GM23248 (cell line): ENCODE results near the gene IL6.

Experiments used
- EZH2 ChIP-seq: fragments of 200-600 bp; sonication (generic); IDR thresholded peaks from 2 replicates; pipeline ENCODE4 v1.6.1; 2018; ENCODE audit warnings: antibody characterized with exemption, mild to moderate bottlenecking; ENCODE audit not compliant: insufficient read depth, poor library complexity, severe bottlenecking
- EZH2phosphoT487 ChIP-seq: fragments of 200-600 bp; sonication (generic); IDR thresholded peaks from 2 replicates; pipeline ENCODE4 v1.6.1; 2018; ENCODE audit warnings: antibody characterized with exemption, moderate library complexity, mild to moderate bottlenecking, low read depth; ENCODE audit not compliant: insufficient read depth

DNA sequence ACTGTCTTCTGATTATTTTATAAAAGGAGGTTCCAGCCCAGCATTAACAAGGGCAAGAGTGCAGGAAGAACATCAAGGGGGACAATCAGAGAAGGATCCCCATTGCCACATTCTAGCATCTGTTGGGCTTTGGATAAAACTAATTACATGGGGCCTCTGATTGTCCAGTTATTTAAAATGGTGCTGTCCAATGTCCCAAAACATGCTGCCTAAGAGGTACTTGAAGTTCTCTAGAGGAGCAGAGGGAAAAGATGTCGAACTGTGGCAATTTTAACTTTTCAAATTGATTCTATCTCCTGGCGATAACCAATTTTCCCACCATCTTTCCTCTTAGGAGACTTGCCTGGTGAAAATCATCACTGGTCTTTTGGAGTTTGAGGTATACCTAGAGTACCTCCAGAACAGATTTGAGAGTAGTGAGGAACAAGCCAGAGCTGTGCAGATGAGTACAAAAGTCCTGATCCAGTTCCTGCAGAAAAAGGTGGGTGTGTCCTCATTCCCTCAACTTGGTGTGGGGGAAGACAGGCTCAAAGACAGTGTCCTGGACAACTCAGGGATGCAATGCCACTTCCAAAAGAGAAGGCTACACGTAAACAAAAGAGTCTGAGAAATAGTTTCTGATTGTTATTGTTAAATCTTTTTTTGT, 2.3 kb downstream of the IL6 start:
- TF ChIP-seq EZH2phosphoT487: no peak
- TF ChIP-seq EZH2: no peak
